GM12874 (cell line): Measurements from ENCODE around the gene ZC3H18.

ENCODE experiments used
- CTCF ChIP-seq: IDR thresholded peaks from 2 replicates; pipeline ENCODE4 v1.5.1; 2011; ENCODE audit warnings: low read depth, mild to moderate bottlenecking, control low read depth, low read length, moderate library complexity; ENCODE audit not compliant: insufficient read depth

ZC3H18 gene

GRCh38 chr16:88631920-88632586 lies 61.9 kb downstream of the ZC3H18 start:
- no peak for TF ChIP-seq CTCF

- TF ChIP-seq CTCF: no peak
These were observed 62.4 kb downstream of the ZC3H18 start for GRCh38 chr16:88632587-88632930.

- TF ChIP-seq CTCF: peak; percentile 61
These were observed 63.5 kb downstream of the ZC3H18 start for GRCh38 chr16:88633684-88634140.

GRCh38 chr16:88634141-88634993 lies 64.2 kb downstream of the ZC3H18 start:
- TF ChIP-seq CTCF: no peak

GRCh38 chr16:88634994-88635670 lies 64.9 kb downstream of the ZC3H18 start:
- no peak for TF ChIP-seq CTCF

- TF ChIP-seq CTCF: no peak
These were observed 65.6 kb downstream of the ZC3H18 start for GRCh38 chr16:88635671-88636319.

GRCh38 chr16:88636488-88637265 lies 66.5 kb downstream of the ZC3H18 start:
- TF ChIP-seq CTCF: no peak
